NCI-H128 (cell line): ENCODE results near the gene SHB.

ENCODE experiments used
- DNase-seq: peaks from one replicate; lab custom pipeline; 2025; ENCODE audit not compliant: unreplicated experiment; lab: John Stamatoyannopoulos, UW

The SHB gene

DNA sequence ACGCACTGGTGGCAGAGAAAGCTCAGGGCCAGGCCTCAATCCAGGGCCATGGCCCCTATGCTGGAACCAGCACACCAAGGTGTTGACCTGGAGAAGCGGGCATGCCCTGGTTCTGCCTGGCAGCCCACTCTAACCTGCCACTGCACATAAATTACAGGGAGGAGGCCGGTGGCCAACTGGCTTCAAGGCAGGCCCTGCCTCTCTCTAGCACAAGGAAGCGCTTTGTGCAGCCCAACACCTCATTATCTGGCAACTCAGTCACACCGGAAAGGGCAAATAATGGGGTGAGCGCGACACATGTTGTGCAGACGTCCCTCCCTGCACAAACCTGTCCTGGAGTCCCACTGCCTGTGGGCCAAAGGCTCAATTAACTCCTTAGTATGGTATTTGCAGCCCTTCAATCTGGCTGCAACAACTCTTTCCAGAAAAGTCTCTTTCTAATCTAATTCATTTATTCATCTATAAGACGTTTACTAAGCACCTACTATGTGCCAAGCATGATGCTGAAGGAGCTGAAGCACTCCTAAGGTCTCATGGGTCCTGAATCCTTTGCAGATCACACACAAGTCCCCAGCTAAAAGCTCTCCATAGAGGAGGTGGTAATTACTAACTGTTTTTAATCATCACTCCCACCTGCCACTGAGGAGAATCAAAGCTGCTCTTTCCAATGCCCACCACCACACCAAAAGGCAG lies 24.9 kb downstream of the SHB start:
- no peak for DNase-seq

DNA sequence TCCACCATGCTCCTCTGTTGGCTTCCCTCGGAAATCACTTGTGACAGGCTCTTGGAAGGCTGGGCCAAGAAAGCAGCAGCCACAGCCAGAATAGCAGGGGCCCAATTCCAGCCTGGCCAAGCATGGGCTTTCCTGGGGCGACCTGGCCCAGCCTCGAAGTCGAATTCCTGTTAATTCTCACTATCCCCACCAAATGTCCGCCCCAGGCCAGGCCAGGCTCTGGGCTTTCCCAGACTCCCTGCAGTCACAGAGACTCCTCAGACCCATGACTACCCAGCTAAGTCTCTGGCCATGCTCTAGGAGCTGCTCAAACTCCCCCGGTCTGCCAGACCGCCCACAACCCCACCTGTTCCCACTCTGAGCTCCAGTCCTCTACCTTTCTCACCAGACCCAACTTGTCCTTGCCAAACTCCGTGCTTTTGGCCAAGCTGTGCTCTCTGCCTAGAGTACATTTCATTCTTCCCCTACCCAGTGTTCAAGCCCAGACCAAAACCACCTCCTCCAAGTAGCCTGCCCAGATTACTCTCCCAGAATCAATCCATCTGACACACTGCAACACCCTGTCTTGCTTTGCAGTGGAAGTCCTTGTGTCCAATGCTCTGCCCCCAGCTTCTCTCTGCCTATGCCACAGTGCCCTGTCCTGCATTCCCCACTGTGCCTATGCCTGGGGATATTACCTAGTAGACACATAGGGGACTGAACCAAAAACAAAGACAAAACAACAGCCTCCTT lies 26.2 kb downstream of the SHB start:
- DNase-seq = no peak

DNA sequence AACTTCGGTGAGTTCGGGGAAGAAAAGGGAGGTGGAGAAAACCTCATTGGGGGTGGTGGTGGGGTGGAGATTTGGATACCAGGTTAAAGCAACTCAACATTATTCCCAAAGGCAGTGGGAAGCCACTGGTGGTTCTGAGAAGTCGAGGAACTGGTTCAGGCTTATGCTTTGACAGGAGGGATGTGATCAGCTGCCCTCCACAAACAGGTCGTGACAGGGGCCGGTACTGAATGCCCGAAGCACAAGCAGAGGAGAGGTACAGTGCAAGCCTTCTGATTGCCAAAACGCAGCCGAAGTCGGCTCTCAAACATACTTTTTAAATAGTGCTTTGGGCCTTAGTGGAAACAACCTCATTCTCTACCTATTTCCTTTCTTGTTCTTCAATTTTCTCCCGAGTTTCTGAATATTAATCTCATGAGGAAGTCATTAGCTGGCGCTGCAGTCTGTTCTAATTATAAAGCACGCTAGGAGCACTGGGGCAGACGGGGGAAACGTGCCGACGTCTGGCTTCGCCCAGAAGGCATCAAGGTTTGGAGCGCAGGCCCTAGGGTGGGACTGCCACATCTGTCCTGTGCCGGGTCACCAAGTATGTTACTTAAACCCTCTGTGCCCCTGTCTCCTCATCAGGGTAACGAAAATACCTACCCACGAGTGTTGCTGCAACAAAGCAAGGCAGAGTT lies 27.3 kb downstream of the SHB start:
- DNase-seq = no peak

DNA sequence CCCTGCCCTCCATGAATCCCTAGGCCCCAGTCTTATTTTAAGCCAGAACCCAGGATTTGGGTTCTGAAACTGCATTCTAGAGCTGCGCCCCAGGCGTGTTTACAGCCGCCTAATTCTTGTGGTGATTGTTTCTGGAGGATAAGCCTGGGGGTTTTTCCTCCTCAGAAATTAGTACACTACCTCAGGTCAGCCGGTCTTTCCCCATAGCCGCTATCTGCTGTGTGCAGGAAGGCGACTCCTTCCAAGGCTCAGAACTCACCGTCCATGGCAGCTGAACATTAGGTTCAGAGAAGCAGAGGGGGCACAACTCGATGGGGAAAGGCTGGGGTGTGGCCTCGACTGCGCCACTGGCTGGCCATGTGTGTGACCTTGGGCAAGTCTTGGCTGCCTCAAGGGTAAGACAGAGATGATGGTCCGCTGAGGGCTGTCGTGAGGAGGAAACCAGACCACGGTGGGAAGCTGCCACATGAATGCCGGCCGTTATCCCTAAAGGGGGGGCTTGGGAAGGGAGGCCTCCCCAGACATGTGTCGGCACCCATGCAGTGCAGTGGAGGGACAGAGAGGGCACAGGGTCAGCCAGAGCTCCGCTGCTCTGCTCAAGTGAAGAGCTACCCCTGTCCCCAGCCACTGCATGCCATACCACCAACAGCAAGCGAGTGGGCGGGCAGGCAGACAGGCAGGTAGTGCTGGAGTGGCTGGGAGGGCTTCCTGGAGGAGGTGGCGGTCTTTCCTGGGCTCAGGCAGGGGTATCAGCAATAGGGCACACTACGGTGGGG lies 28.9 kb downstream of the SHB start:
- DNase-seq = no peak

DNA sequence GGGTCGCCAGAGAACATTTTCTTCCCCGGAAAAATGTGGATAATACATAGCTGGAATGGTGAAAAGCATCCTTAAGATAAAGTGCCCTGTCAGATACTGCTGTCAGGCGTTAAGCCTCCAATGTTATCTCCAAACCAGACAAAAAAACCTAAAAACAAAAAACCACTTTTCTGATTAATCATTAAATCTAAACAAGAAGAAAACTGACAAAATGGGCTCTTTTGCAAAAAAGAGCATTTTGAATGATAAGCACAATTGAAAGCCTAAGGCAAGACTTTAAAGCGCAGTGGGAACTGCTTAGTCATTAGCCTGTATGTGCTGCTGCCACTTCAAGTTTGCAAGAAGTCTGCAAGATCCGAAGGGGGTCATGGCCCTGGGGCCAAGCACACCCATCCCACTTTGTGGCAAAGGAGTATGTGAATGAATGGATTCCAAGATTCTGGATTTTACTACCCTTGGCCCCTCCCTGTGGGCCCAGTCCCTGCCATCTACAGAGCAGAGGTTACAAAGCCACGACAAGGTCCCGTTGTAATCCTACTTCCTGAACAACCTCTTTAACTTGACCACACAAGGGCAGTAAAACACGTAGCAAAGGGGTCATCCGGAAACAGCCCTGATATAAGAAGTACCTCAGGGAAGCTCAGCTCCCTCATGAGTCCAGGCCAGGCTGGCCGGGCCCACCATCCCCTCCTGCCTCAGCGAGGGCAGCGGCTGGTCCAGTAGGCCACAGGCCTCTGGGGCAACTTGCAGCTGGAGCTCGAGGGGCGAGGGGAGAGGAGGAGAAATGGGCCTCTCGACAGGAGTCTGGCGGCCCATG lies 29.7 kb downstream of the SHB start:
- no peak for DNase-seq

DNA sequence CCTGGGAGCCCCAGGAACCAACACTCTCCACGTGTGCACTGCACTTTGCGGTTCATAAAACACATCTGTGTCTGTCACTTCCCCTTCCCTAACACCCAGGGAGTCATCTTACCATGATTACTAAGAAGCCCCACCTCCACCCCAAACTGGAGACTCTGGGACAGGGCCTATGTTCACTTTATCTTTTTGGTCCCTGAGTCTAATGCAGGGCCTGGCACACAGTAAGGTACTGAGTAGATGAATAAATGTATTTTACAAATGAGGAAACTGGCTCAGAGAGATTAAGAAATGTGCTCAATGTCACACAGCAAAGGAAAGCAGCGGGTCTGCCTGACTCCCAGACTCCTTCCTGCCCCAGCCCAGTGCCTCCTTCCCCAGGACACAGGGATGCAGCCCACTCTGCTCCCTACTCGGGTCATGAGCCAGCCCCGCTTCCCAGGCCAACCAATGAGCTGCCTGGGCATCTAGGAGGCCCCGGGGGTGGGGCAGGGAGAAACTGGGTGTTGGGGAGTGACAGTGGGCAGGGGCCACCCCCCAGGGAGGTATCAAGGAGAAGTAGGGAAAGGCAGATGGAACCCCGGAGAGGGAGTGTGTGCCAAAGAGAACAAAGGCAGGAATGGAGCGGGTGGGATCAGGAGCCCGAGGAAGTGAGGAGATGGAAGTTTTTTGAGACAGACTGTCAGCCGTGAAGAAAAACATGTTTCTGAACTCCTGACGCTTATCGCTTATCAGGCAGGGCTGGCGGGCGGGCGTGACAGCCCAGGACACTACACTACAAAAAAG lies 30.5 kb downstream of the SHB start:
- DNase-seq = no peak

DNA sequence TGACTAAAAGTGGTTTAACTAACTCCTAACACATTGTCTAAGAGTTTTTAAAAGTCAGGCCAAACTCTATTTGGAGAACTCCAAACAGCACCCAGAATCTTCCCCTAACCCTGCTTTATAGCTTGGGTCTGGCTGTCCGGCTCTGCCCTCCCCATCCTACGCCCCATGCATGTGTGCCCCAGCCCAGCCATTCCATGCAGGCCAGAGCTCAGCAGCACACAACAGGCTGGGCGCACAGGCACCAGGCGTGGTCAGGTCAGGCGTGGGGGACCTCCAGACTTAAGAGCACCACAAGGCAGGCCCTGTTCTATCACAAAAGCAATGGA lies 31.1 kb downstream of the SHB start:
- DNase-seq = no peak

DNA sequence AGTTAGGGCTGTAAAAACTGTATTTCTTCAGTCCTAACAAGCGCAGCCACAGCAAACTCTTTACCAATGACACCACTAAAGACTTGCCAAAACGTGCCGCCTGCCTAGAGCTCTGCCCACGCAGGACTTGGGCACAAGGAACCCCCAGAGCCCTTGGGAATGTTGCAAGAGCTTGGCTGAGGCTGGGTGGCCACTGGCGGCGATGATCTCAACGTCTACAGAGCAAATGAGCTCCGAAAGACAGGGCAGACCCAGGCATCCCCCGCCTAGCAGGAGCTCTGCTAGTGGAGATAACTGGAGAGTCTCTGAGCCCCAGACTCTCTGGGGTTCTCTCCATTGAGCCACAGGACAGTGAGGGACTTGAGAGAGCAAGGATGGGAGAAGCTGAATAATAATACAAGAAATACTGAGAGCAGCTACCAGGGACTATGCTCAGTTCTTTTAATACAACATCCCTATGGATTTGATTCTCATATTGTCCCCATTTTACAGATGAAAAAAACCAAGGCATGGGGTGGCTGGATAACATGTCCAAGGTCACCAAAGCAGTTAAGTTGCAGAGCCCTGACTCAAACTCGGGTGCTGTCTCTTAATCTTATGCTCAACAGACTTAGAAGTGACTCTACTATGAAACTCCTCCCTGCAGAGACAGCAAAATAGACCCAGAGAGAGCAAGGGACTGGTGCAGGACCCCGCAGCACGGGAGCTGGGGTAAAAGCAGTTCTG lies 32.5 kb downstream of the SHB start:
- DNase-seq = no peak

DNA sequence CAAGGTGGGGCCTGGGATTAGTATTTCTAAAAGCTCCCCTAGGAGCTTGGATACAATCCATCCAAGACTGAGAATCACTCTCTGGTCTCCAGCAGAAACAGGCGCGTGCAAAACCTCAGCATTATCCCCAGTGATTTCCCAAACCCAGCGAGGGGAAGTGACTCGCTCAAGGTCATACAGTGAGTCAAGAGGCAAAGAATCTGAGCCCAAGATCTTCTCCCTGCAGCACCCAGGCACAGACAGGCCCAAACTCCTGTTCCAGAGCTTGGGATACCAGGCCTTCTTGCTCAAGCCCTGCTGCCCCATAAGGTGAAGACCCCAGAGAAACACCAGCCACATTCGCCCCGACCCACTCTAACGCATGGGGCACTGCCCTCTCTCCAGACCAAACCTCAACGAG lies 33.2 kb downstream of the SHB start:
- no peak for DNase-seq

DNA sequence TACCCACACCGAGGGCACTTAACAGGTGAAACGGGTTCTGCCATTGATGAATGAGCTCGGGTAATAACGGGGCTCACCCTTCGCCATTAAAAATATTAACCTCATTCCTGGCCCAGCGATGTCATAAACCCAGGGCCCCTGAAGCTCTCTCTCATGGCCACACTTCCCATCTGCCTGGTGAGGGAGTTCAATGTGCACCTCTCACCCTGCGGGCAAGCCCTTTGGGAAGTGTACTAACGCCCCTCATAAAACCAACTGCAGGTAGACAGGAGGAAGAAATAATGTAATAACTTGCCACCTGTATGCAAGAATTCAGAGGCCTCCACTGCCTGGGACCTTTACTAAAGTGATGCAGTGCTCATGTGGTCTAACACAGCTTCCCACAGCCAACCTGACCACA lies 35.1 kb downstream of the SHB start:
- no peak for DNase-seq

DNA sequence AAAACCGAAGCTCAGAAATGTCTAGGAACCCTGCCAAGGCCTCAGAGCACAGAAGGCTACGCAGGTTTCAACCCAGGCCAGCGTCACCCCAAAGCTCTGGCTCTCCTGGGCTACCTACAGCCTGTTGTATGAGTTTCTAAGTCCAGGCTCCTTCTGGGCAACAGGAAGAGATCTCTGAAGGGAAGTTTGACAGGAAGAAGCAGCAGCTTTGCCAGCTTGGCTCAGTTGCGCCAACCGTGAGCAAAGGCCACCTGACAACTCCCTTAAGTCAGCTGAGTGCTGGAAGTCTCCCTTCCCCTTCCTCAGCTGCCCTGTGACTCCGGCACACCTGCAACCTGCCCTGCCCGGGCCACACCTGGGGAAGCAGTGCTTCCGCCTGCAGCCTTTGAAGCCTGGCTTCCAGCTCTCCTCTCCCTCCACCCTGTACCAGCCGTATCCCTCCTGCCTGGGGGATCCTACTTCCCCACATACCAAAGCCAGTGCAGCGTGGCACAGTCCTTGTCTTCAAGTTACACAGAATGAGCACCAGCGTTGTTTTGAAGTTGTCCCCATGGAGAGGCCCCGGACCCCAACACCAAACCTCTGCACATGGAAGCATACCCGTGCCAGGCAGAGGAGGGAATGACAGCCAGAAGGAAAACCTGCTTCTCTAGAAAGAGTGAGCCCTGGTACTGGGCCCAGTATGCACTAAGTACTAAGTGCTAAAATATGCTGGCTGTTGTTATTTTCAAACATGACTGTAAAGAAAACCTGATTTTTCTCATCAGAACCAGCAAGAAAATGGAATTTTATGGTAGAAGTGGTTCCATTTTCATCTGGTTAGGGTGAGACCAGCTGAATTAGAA lies 36.5 kb downstream of the SHB start:
- DNase-seq = no peak

DNA sequence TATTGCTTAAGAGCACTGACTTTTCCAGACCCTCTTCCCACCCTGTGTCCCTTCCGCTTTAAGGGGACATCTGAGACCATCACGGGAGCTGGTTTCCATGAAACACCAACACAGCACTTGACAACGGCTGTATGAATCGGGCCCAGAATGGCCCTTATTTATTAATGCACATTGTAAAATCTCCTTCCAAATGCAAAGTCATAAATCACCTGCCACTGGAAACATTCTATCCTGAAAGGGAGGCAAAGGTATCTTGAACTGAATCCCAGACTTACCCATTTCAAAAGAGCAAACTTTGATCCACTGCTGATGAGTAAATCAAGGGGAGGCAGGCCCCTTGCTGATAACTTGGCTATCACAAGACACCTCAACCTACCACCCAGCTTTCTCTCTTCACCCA lies 37.4 kb downstream of the SHB start:
- DNase-seq = no peak

DNA sequence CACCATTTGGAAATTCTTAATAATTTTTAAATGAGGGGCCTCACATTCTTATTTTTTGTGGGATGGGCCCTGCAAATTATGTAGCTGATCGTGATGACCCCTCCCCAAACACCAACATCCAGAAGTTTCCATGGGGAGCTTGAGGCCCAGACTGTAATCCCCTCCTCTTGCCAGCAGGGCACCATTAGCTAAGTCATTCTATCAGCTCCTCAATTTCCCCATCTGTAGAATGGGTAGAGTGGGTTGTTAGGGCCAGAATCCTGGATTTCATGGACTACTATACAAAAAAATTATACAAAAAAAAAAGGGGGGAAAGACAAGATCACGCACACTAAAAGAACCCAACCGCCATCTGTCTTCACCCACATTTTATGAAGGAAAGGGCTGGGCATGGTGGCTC lies 38.4 kb downstream of the SHB start:
- DNase-seq = no peak

DNA sequence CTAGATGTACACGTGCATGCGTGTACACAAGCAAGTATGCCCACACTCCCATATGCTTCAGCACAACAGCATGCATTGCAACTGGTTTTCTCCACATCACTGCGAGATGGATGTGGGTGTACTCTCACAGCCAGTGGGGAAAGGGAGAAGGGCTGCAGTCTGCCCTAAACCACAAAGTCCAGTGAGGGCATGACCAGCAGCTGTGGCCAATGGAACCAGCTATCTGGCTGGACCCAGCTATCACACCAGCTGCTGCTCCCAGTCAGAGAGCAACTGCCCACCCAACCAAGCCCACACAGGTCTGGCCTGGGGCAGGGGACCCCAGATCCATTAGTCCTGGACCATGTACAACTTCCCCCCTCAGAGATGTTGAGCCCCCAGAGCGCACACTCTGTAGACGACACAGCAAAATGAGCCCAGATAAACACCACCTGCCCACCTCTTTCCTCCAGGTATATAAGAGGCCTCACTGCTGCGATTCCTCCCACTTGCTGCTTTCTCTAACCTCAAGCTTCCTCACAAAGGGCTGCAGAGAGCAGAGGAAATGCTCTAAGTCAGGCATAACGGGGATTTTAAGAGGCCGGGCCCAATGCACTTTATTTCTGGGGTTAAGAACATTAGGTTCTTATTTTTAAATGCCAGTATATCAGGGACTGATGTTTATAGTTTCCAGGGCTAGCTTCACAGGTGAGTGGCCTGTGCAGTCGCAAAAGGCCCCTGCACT lies 39.0 kb downstream of the SHB start:
- DNase-seq = no peak

DNA sequence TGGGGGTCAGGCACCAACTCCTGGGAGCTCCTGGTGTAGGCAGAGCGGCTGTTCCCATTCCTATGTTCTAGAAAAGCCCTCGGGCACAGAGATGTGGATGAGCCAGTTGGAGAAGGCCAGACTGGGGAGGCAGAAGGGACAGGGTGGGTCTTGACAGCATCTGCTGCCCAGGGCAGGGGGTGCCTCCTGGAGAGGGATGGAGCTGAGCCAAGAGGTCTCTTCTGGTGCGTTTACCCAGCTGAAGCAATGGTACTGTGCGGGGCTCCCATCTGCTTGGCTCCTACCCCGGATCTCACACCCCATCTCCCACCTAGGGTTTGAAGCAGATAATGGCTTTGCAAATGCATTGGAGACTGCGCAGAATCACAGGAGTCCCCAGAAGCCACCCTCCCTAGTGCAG lies 41.3 kb downstream of the SHB start:
- DNase-seq = no peak

DNA sequence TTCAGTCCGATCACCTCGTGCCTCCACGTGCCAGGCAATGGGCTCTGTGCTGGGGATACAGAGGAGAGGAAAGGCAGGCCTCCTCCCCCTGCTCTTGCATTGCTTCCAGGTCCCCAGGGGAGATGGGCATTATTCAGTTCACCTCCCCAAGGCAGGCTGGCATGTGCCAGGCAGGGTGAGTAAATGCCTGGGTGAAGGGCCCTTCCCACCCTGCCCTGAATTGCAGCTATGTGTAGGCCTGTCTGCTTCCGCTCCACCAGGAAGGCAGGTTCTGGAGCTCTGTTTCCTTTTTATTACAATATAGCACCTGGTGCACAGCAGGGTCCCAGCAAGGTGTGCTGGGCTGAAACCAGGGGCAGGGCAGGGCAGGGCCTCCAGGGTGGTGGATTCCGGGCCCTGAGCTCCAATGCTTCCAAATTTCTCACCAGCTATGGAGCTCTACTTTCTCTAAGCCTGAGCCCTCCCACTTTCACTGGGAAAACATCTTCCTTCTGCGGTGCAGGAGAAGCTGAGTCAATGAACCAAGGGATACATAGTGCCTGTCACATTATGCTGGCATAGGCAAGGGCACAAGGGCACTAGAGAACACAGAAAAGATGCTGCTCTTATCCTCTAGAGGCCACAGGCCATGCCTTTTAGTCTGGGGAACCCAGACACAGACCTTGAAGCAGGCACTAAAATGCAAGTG lies 42.0 kb downstream of the SHB start:
- no peak for DNase-seq
